Bronchial epithelial cell (primary cell): Measurements from ENCODE around the gene BARX2. TPM values are rescaled to one million over a fixed set of nuclear protein-coding genes. Genes with fewer than 3 reads are reported as not detected.
A peak's percentile ranks its signal among the peaks of the same experiment; 100 is the strongest.
"Not testable (repeated sequence)": the region's sequence is repeated elsewhere in the genome, so short reads cannot be mapped to it uniquely, and the experiment has no call there.

Experiments used
- DNase-seq: peaks from one replicate; pipeline ENCODE4 v3.0.0-alpha.2; 2010; ENCODE audit warnings: low read depth
- FAIRE-seq: peaks from 2 replicates; lab custom pipeline; 2011; peaks lifted over from hg19 to GRCh38; lab: Jason Lieb, UNC
- H3K27me3 ChIP-seq: 2 replicates; pipeline ENCODE4 v1.5.1; 2011; ENCODE audit warnings: low read length; ENCODE audit not compliant: control insufficient read depth, insufficient read depth
- H3K36me3 ChIP-seq: 2 replicates; pipeline ENCODE4 v1.5.1; 2011; ENCODE audit warnings: low read length; ENCODE audit not compliant: control insufficient read depth, insufficient read depth
- H3K4me3 ChIP-seq: 2 replicates; pipeline ENCODE4 v1.5.1; 2011; ENCODE audit warnings: mild to moderate bottlenecking, low read depth, low read length, control low read depth
- CTCF ChIP-seq: IDR thresholded peaks from 2 replicates; pipeline ENCODE4 v1.5.1; 2011; ENCODE audit warnings: mild to moderate bottlenecking, moderate library complexity, low read length, control low read depth, inconsistent platforms; ENCODE audit not compliant: insufficient read depth, severe bottlenecking
- total RNA-seq: library from RNA; depleted of rRNA; stranded (reverse); fragments of >200 nt; gene quantifications from 2 replicates; pipeline ENCODE4 v1.2.1, GENCODE V29; 2014

Gene BARX2
- total RNA-seq, 1 donor from 2014 or later, result 2.9 TPM

DNA sequence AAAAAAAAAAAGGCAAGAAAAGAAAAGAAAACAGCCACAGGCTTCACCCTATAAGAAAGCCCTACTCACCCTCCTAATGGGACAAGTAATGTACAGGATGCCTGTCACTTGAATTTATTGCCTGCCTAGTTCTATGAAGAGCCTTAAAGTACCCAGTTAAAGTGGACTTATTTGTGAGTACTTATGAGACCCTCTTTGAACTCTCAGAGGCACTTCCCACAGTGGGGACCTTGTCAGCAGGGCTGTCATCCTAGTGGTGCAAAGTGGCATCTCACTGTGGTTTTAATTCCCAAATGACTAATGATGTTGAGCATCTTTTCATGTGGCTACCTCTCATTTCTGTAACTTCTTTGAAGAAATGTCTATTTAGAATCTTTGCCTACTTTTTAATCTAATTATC, 41.8 kb upstream of the BARX2 start:
- peak; percentile 28 for TF ChIP-seq CTCF
- Histone ChIP-seq H3K36me3 (no peaks in the 10 kb centered on the region), H3K27me3 (no peaks in the 10 kb centered on the region), H3K4me3 (no peak overlapping the region)
- DNase-seq (peak; percentile 11), FAIRE-seq (no peak)

- not testable (repeated sequence) for H3K4me3 ChIP-seq, H3K27me3 ChIP-seq, DNase-seq, FAIRE-seq, H3K36me3 ChIP-seq
These were observed 31.2 kb upstream of the BARX2 start for GRCh38 chr11:129344301-129344940.

- peak; percentile 55 for DNase-seq
These were observed 28.7 kb upstream of the BARX2 start for GRCh38 chr11:129346916-129347315.

DNA sequence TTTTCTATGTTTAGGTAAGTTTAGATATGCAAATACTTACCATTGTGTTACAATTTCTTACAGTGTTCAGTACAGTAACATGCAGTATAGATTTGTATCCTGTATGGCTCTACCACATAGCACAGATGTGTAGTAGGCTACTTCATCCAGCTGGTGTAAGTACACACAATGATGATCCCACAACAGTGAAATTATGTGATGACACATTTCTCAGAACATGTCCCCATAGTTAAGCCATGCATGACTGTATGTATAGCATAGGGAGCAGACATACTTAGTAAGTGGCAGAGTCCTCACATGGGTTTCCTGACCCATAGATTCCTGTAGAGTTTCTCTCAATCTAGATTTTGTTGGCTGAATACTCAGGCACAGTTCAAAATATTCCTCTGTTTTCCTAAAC, 26.8 kb upstream of the BARX2 start:
- H3K36me3 ChIP-seq, result no peaks in the 10 kb centered on the region
- no peaks in the 10 kb centered on the region for H3K27me3 ChIP-seq
- no peak for DNase-seq
- no peak overlapping the region for H3K4me3 ChIP-seq
- no peak for FAIRE-seq
- no peak for TF ChIP-seq CTCF

More at GRCh38 chr11:129346916-129347315, 28.7 kb upstream of the BARX2 start:
- no peak for TF ChIP-seq CTCF
- H3K27me3 ChIP-seq, result no peaks in the 10 kb centered on the region
- H3K36me3 ChIP-seq, result no peaks in the 10 kb centered on the region
- FAIRE-seq, result no peak
- H3K4me3 ChIP-seq, result no peak overlapping the region

GRCh38 chr11:129352676-129353075, 23.0 kb upstream of the BARX2 start:
- DNase-seq (no peak), FAIRE-seq (no peak)
- TF ChIP-seq CTCF, result no peak
- Histone ChIP-seq H3K36me3 (no peaks in the 10 kb centered on the region), H3K27me3 (peaks cover 2% of the 10 kb centered on the region), H3K4me3 (no peak overlapping the region)

DNA sequence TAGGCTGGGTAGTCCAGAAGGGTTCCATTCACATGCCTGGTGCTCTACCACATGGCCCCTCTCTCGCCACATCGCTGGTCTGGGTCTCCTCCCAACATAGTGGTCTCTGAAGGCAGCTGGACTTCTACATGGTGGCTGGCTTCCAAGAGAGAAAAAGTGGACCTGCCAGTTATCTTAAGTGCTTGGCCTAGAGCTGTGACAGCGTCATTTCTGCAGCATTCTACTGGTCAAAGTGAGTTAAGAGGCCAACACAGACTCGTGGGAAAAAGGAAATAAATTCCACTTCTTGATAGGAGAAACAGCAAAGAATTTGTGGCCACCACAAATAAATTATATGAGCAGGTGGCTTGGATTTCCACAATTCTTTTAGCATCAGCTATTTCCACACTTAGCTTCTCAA, 21.0 kb upstream of the BARX2 start:
- H3K27me3 ChIP-seq, result peaks cover 2% of the 10 kb centered on the region

More for the DNA sequence above, 21.0 kb upstream of the BARX2 start:
- DNase-seq, result no peak
- Histone ChIP-seq H3K36me3 (no peaks in the 10 kb centered on the region), H3K4me3 (no peak overlapping the region)
- no peak for TF ChIP-seq CTCF
- no peak for FAIRE-seq
